NCI-H128 (cell line): Measurements from ENCODE around the gene TTLL12.
A peak's percentile ranks its signal among the peaks of the same experiment; 100 is the strongest.

Experiments used
- DNase-seq: peaks from one replicate; lab custom pipeline; 2025; ENCODE audit not compliant: unreplicated experiment; lab: John Stamatoyannopoulos, UW

The TTLL12 gene

GRCh38 chr22:43200555-43200954 is 13.6 kb upstream of the TTLL12 start:
- DNase-seq, result no peak

DNA sequence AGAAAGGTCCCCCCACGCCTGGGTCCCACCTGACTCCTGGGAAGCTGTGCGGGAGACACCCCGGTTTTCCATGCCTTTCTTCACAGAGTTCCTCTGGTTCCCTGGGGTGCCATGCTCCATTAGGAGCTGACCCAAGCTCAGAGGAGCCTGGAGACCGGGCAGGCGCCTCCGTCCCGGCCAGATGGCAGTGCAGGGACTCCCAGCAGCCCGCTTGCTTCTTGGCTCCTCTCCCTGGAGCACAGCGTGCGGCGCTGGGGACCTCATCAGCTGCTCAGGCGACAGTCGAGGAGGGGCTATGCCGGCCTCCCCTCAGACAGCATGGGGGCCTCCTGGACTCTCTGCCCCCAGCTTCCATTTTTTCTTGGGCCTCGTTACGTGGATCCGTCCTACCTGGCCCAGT is 13.1 kb upstream of the TTLL12 start:
- no peak for DNase-seq

DNA sequence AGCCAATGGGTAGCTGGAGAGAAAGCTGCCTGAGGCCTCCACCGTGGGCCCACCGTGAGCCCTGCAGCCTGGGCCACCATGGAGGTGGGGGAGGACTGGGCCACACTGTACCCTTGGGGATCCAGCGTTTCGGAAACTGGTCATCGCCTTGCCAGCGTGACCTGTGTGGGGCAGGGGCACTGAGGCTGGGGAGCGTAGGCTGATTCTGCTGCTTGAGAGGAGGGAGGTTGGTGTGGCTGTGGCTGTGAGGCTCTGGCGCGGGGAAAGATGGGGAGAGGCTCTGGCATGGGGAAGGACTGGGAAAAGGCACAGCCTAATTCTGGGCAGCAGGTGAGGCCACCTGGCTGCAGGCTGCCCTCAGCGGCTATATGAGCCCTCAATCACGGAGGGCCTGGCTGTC is 12.6 kb upstream of the TTLL12 start:
- no peak for DNase-seq

DNA sequence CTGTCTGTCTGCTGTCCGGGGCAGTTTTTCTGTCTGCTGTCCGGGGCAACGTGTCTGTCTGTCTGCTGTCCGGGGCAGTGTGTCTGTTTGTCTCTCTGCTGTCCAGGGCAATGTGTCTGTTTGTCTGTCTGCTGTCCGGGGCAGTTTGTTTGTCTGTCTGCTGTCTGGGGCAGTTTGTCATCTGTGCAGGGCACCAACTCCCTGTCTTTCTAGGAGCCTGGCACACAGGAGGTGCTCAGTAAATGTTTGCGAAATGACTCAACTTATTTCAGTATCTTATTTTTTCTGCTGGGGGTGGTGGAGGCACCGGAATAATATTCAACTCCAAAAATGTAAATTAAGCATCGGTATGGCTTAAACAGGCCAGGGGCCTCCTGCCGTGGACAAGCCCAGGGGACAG is 12.0 kb upstream of the TTLL12 start:
- DNase-seq, result no peak

- DNase-seq, result no peak
These were observed 11.2 kb upstream of the TTLL12 start for GRCh38 chr22:43198126-43198525.

- no peak for DNase-seq
These were observed 10.5 kb upstream of the TTLL12 start for GRCh38 chr22:43197271-43197941.

DNA sequence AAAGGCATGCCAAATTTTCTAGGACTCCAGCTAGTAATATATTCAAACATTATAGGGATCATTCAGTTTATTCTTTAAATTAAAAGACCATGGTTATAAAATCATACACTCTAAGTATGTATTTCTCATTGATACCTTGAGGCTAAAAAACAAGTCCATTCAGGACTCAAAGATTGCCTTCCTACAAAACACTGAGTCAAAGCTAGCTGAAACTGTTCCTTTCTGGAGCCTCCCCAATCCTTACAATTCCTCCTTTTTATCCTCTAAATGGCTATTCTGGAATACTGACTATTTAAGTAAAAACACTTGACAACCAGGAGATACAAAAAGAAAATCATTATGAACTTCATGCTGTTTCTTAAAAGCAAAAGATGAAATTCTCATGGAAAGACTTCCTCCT is 4.9 kb upstream of the TTLL12 start:
- no peak for DNase-seq

DNA sequence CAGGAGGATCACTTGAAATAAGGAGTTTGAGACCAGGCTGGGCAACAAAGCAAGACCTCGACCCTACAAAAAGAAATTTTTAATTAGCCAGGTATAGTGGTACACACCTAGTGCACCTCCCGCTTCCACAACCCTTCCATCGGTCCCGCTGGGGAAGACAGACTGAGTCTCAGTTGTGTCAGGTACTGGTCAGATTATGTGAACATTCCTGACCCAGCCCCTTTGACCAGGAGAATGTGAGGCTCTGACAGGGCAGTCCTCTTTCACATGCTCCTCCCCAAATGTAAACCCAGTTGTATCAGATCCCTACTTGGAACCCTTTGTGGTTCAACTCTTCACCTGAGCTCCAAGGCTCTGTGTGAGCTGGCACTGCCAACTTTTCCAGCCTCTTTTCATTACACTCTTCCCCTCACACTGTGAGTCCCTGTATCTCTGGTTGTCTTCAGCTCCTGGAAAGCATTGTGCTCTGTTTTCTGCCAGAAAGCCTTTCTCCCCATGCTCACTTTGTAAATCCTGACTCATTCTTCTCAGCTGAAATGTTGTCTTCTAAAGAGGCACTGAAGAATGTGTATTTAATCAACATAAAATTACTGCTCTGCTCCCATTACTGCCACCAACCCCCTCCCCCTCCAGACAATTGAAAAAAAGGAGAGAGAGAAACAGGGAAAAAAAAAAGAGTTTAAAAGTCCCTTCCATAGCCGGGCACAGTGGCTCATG is 2.1 kb upstream of the TTLL12 start:
- DNase-seq, result no peak

GRCh38 chr22:43187171-43188099 is 501 bp upstream of the TTLL12 start:
- peak; percentile 53 for DNase-seq

GRCh38 chr22:43185860-43186261 is 1.1 kb downstream of the TTLL12 start:
- DNase-seq, result peak; percentile 3

- DNase-seq, result no peak
These were observed 3.2 kb downstream of the TTLL12 start for GRCh38 chr22:43183496-43184277.

DNA sequence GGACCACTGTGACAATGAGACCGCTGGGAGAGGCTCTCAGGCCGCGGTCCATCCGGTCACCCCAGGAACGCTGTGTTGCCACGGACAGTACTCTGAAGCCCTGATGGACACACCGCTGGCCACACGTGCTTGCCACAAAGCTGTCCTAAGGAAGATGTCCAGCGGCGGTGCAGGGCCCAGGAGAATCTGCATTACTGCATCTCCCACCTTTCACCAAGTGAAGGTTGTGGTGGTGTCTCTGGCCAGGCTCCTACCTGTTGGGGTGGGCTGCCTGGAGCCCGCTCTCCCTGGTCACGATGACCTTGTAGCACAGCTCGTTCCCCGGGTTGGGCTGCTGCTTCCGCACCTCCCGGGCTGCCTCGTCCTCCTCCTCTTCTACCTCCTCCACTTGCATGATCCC is 4.2 kb downstream of the TTLL12 start:
- DNase-seq, result no peak

- DNase-seq, result no peak
These were observed 4.8 kb downstream of the TTLL12 start for GRCh38 chr22:43182118-43182517.

- no peak for DNase-seq
These were observed 5.4 kb downstream of the TTLL12 start for GRCh38 chr22:43181321-43182076.

GRCh38 chr22:43180670-43181069 is 6.3 kb downstream of the TTLL12 start:
- no peak for DNase-seq

DNA sequence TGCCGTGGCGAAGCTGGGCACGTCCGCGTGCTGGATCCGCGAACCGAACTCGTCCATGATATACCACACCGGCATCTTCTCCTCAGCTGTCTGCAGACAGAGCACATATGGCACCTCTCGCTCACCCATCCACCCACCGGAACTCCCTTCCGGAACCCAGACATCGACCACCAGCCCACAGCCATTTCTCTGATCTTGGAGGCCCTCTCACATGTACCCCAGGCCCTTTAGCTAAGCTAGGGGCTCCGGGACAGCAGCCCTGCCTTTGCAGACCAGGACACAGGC is 7.1 kb downstream of the TTLL12 start:
- DNase-seq, result no peak

DNA sequence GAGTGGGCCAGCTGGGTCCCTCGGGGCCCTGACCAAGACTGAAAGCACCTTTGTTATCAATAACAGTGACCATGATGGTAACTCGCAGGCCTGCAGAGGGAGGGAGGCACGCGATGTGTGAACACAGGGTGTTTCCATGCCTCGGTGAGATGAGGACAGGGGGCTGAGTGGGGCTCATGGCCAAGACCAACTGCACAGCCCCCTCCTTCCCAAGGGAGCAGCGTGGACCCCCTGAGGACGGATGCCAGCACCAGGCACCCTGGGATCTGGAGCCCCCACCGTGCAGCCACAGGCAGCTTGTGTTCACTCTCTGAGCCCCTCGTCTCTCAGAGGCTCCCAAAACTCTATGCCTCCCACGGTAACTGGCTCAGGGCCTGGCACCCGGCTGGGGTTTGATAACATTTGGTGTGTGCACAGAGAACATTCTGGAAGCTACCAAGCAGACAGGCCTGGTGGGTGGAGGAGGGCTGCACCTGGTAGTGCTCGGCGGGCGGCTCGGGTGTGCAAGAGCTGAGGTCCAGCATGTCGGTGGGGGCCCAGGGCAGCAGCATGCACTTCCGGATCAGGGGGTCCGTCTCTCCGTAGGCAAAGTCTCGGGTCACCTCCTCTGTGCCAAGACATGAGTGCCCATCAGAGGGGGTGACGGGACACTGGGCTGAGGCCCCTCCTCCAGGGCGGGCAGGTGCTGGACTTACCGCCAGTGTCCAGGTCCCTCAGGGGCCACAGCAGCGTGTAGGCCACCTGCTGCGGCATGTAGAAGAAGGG is 7.6 kb downstream of the TTLL12 start:
- no peak for DNase-seq

- no peak for DNase-seq
These were observed 9.5 kb downstream of the TTLL12 start for GRCh38 chr22:43177479-43177878.

DNA sequence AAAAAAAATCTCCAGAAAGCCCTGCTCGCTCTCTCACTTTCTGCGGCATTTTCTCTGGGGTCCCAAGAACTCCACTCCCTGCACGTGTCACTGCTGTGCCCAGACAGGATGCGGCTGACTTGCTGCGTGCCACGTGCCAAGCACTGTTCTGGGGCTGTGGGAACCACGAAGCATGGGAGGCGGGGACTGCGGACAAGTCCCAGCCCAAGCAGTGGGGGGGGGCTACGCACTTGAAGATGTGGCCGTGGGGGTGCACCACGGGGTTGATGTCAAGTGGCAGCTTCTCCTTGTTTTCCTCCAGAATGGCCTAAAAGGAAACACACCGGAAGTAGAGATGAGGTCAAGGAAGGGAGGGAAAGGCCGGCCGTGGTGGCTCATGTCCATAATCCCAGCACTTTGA is 10.8 kb downstream of the TTLL12 start:
- no peak for DNase-seq
